ENCODE measurements around the gene MEIOC.

Gene MEIOC

DNA sequence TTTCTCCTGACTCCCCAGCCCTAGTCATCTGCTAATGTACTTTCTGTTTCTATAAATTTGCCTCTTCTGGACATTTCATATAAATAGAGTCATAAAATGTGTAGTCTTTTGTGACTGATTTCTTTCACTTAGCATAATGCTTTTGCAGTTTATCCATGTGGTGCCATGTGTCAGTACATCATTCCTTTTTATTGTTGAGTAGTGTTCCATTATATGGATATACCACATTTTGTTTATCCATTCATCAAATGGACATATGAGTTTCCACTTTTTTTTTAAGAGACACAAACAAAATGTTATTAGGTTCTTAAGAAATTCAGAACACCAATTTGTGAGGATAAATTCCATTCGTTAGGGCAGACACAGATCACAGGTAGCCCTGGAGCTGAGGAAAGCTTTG, 63.2 kb downstream of the MEIOC start:
- no peak for DNase-seq

DNA sequence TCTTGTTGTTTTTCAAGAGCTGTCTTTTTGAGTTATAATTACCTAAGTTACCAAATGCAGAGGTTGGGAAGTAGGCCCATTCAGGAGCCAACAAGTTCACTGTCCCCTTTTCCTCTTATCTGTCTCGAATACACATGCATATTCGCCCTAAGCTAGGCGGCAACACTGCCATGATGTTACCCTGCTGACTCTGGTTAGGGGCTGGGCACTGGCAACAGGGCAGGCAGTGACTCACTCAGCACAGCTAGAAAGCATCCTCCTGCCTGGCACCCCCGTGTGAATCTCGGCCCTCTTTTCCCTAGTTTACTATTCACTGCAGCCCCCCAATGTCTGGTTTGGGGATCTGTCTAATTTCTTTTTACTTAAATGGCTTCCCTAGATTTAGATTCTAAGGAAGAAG, 66.0 kb downstream of the MEIOC start:
- no peak for DNase-seq

All from hematopoietic multipotent progenitor cell treated with erythropoietin and hydrocortisone succinate and interleukin-3 and kit ligand, for 8 days (in vitro differentiated cells).